ENCODE results near the gene SELENON.
A peak's percentile ranks its signal among the peaks of the same experiment; 100 is the strongest.

The SELENON gene

GRCh38 chr1:25809283-25809926, 9.4 kb downstream of the SELENON start:
- peaks cover 7 to 94% of the 10 kb centered on the region in 2 experiments; a peak in 2 of 3 replicates for H3K36me3 ChIP-seq (ENCODE audit: control insufficient read depth in 2 of 2, insufficient read depth in 1 of 2, low read length in 2 of 2)
- H3K27ac ChIP-seq (ENCODE audit: extremely low read depth, low read depth, low read length): no peak overlapping the region
- CTCF ChIA-PET: interaction anchor here (0.7 to 2.9 kb wide), 7 partner anchors 9 to 289 kb away, joined by 3 to 25 read pairs (median 6); partner anchors contain the start of gene SELENON
- H3K9me3 ChIP-seq (ENCODE audit: control insufficient read depth, insufficient read depth, low read depth, low read length): no peaks in the 10 kb centered on the region
- no peak overlapping the region for H3K4me3 ChIP-seq (ENCODE audit: low read depth, low read length)
- POLR2A ChIA-PET: interaction anchor here (0.6 to 2.7 kb wide), 4 partner anchors 9 to 562 kb away, joined by 4 to 14 read pairs (median 4); partner anchors contain the start of genes MTFR1L, RSRP1 and SELENON
- TF ChIP-seq, protein P1, sequence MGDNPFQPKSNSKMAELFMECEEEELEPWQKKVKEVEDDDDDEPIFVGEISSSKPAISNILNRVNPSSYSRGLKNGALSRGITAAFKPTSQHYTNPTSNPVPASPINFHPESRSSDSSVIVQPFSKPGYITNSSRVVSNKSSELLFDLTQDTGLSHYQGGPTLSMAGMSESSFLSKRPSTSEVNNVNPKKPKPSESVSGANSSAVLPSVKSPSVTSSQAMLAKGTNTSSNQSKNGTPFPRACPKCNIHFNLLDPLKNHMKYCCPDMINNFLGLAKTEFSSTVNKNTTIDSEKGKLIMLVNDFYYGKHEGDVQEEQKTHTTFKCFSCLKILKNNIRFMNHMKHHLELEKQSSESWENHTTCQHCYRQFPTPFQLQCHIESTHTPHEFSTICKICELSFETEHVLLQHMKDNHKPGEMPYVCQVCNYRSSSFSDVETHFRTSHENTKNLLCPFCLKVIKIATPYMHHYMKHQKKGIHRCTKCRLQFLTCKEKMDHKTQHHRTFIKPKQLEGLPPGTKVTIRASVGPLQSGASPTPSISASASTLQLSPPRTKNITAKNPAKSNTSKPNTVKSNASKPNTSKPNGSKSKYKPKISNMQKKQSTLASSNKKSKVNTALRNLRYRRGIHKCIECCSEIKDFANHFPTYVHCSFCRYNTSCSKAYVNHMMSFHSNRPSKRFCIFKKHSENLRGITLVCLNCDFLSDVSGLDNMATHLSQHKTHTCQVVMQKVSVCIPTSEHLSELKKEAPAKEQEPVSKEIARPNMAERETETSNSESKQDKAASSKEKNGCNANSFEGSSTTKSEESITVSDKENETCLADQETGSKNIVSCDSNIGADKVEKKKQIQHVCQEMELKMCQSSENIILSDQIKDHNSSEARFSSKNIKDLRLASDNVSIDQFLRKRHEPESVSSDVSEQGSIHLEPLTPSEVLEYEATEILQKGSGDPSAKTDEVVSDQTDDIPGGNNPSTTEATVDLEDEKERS (tag by site-specific recombination; IDR thresholded peaks at IDR 0.05): no peak
- TF ChIP-seq EGR2 (tag by site-specific recombination; IDR thresholded peaks at IDR 0.05; ENCODE audit: low read depth): peak; percentile 53
- TF ChIP-seq ZNF776 (tag by site-specific recombination; IDR thresholded peaks at IDR 0.05; ENCODE audit: borderline replicate concordance): no peak
- no peak for TF ChIP-seq ZNF112 (tag by site-specific recombination; IDR thresholded peaks at IDR 0.05)
- 0 out of 2 replicates have a peak, but pooled peaks have one; percentile 3 for TF ChIP-seq SP2 (tag by site-specific recombination; IDR thresholded peaks at IDR 0.05)
- TF ChIP-seq ZNF626 (tag by site-specific recombination; IDR thresholded peaks at IDR 0.05): no peak
- peak; percentile 73 for TF ChIP-seq ZFHX2 (tag by site-specific recombination; conservative IDR thresholded peaks at IDR 0.05)
- TF ChIP-seq, protein P2, sequence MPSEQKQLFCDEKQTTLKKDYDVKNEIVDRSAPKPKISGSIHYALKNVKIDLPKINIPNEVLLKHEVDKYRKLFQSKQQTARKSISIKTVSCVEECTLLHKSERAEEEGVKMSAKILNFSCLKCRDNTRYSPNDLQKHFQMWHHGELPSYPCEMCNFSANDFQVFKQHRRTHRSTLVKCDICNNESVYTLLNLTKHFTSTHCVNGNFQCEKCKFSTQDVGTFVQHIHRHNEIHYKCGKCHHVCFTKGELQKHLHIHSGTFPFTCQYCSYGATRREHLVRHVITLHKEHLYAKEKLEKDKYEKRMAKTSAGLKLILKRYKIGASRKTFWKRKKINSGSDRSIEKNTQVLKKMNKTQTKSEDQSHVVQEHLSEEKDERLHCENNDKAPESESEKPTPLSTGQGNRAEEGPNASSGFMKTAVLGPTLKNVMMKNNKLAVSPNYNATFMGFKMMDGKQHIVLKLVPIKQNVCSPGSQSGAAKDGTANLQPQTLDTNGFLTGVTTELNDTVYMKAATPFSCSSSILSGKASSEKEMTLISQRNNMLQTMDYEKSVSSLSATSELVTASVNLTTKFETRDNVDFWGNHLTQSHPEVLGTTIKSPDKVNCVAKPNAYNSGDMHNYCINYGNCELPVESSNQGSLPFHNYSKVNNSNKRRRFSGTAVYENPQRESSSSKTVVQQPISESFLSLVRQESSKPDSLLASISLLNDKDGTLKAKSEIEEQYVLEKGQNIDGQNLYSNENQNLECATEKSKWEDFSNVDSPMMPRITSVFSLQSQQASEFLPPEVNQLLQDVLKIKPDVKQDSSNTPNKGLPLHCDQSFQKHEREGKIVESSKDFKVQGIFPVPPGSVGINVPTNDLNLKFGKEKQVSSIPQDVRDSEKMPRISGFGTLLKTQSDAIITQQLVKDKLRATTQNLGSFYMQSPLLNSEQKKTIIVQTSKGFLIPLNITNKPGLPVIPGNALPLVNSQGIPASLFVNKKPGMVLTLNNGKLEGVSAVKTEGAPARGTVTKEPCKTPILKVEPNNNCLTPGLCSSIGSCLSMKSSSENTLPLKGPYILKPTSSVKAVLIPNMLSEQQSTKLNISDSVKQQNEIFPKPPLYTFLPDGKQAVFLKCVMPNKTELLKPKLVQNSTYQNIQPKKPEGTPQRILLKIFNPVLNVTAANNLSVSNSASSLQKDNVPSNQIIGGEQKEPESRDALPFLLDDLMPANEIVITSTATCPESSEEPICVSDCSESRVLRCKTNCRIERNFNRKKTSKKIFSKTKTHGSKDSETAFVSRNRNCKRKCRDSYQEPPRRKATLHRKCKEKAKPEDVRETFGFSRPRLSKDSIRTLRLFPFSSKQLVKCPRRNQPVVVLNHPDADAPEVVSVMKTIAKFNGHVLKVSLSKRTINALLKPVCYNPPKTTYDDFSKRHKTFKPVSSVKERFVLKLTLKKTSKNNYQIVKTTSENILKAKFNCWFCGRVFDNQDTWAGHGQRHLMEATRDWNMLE (tag by site-specific recombination; conservative IDR thresholded peaks at IDR 0.05; ENCODE audit: low read depth): no peak
- TF ChIP-seq, protein P3, sequence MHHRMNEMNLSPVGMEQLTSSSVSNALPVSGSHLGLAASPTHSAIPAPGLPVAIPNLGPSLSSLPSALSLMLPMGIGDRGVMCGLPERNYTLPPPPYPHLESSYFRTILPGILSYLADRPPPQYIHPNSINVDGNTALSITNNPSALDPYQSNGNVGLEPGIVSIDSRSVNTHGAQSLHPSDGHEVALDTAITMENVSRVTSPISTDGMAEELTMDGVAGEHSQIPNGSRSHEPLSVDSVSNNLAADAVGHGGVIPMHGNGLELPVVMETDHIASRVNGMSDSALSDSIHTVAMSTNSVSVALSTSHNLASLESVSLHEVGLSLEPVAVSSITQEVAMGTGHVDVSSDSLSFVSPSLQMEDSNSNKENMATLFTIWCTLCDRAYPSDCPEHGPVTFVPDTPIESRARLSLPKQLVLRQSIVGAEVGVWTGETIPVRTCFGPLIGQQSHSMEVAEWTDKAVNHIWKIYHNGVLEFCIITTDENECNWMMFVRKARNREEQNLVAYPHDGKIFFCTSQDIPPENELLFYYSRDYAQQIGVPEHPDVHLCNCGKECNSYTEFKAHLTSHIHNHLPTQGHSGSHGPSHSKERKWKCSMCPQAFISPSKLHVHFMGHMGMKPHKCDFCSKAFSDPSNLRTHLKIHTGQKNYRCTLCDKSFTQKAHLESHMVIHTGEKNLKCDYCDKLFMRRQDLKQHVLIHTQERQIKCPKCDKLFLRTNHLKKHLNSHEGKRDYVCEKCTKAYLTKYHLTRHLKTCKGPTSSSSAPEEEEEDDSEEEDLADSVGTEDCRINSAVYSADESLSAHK (tag by site-specific recombination; IDR thresholded peaks at IDR 0.05): no peak
- no peaks in the 10 kb centered on the region for H3K4me1 ChIP-seq (ENCODE audit: control insufficient read depth, insufficient read depth, low read length)

- Histone ChIP-seq H3K9me3 (ENCODE audit: control insufficient read depth, insufficient read depth, low read depth, low read length) (no peaks in the 10 kb centered on the region), H3K4me1 (ENCODE audit: control insufficient read depth, insufficient read depth, low read length) (no peaks in the 10 kb centered on the region), H3K27ac (ENCODE audit: extremely low read depth, low read depth, low read length) (no peak overlapping the region), H3K36me3 (ENCODE audit: control insufficient read depth in 2 of 2, insufficient read depth in 1 of 2, low read length in 2 of 2) (peaks cover 7 to 96% of the 10 kb centered on the region in 2 experiments; a peak in 2 of 3 replicates), H3K4me3 (ENCODE audit: low read depth, low read length) (no peak overlapping the region)
- ChIA-PET CTCF (interaction anchor here (0.7 to 2.9 kb wide), 8 partner anchors 9 to 289 kb away, joined by 3 to 25 read pairs (median 5); partner anchors contain the start of gene SELENON), POLR2A (interaction anchor here (0.6 to 2.7 kb wide), 4 partner anchors 10 to 563 kb away, joined by 4 to 14 read pairs (median 4); partner anchors contain the start of genes MTFR1L, RSRP1 and SELENON)
- TF ChIP-seq, protein P3 (tag by site-specific recombination; IDR thresholded peaks at IDR 0.05): no peak
- no peak for TF ChIP-seq GLI2 (tag by site-specific recombination; IDR thresholded peaks at IDR 0.05; ENCODE audit: borderline replicate concordance, low read depth)
- TF ChIP-seq, protein P4, sequence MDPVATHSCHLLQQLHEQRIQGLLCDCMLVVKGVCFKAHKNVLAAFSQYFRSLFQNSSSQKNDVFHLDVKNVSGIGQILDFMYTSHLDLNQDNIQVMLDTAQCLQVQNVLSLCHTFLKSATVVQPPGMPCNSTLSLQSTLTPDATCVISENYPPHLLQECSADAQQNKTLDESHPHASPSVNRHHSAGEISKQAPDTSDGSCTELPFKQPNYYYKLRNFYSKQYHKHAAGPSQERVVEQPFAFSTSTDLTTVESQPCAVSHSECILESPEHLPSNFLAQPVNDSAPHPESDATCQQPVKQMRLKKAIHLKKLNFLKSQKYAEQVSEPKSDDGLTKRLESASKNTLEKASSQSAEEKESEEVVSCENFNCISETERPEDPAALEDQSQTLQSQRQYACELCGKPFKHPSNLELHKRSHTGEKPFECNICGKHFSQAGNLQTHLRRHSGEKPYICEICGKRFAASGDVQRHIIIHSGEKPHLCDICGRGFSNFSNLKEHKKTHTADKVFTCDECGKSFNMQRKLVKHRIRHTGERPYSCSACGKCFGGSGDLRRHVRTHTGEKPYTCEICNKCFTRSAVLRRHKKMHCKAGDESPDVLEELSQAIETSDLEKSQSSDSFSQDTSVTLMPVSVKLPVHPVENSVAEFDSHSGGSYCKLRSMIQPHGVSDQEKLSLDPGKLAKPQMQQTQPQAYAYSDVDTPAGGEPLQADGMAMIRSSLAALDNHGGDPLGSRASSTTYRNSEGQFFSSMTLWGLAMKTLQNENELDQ (tag by site-specific recombination; IDR thresholded peaks at IDR 0.05; ENCODE audit: low read depth): no peak
- TF ChIP-seq ZNF837 (tag by site-specific recombination; IDR thresholded peaks at IDR 0.05): no peak
- TF ChIP-seq BCL6B (tag by site-specific recombination; IDR thresholded peaks at IDR 0.05): no peak
- no peak for TF ChIP-seq ZNF561 (tag by site-specific recombination; IDR thresholded peaks at IDR 0.05; ENCODE audit: borderline replicate concordance)
Observed at GRCh38 chr1:25809929-25810328, 9.9 kb downstream of the SELENON start.

All from HEK293 (cell line).